ENCODE results near the gene MED26.
"Not testable (repeated sequence)": the region's sequence is repeated elsewhere in the genome, so short reads cannot be mapped to it uniquely, and the experiment has no call there.

Gene MED26

GRCh38 chr19:16576690-16577530 lies 51.1 kb downstream of the MED26 start:
- FAIRE-seq: no peak
- no peak for DNase-seq (ENCODE audit: low spot score)

- DNase-seq (ENCODE audit: low spot score) (no peak), FAIRE-seq (no peak)
These were observed 51.9 kb downstream of the MED26 start for GRCh38 chr19:16575861-16576689.

- no peak for FAIRE-seq
These were observed 52.7 kb downstream of the MED26 start for GRCh38 chr19:16575282-16575681.

GRCh38 chr19:16573925-16574324 lies 54.1 kb downstream of the MED26 start:
- no peak for FAIRE-seq
- DNase-seq (ENCODE audit: low spot score): no peak

More at GRCh38 chr19:16575282-16575681, 52.7 kb downstream of the MED26 start:
- no peak for DNase-seq (ENCODE audit: low spot score)

- FAIRE-seq: no peak
- DNase-seq (ENCODE audit: low spot score): no peak
These were observed 54.7 kb downstream of the MED26 start for GRCh38 chr19:16573296-16573695.

- DNase-seq (ENCODE audit: low spot score): peak; percentile 96
- peak; percentile 82 for FAIRE-seq
These were observed 55.4 kb downstream of the MED26 start, which contains the start of gene SLC35E1 for GRCh38 chr19:16572332-16573211. Gene SLC35E1, minus strand, starts transcription at chr19:16572415. Its CDS starts 51 bp downstream, at chr19:16572364.

GRCh38 chr19:16571822-16572331 lies 56.1 kb downstream of the MED26 start:
- FAIRE-seq: no peak
- peak; percentile 9 for DNase-seq (ENCODE audit: low spot score)

GRCh38 chr19:16571283-16571682 lies 56.7 kb downstream of the MED26 start:
- no peak for DNase-seq (ENCODE audit: low spot score)
- no peak for FAIRE-seq

- DNase-seq (ENCODE audit: low spot score) (no peak), FAIRE-seq (no peak)
These were observed 58.2 kb downstream of the MED26 start for GRCh38 chr19:16569609-16570320.

- FAIRE-seq (no peak), DNase-seq (ENCODE audit: low spot score) (no peak)
These were observed 61.3 kb downstream of the MED26 start for GRCh38 chr19:16566702-16567101.

GRCh38 chr19:16566161-16566560 lies 61.8 kb downstream of the MED26 start:
- no peak for DNase-seq (ENCODE audit: low spot score)
- no peak for FAIRE-seq

GRCh38 chr19:16564842-16565241 lies 63.2 kb downstream of the MED26 start:
- DNase-seq (ENCODE audit: low spot score) (no peak), FAIRE-seq (no peak)

- FAIRE-seq: no peak
- no peak for DNase-seq (ENCODE audit: low spot score)
These were observed 65.4 kb downstream of the MED26 start for GRCh38 chr19:16562608-16563025.

GRCh38 chr19:16561382-16561781 lies 66.6 kb downstream of the MED26 start:
- FAIRE-seq (no peak), DNase-seq (ENCODE audit: low spot score) (no peak)

GRCh38 chr19:16559780-16560276 lies 68.2 kb downstream of the MED26 start:
- DNase-seq (ENCODE audit: low spot score) (no peak), FAIRE-seq (no peak)

GRCh38 chr19:16554776-16555175 lies 73.2 kb downstream of the MED26 start:
- no peak for FAIRE-seq
- no peak for DNase-seq (ENCODE audit: low spot score)

- FAIRE-seq: not testable (repeated sequence)
These were observed 76.1 kb downstream of the MED26 start for GRCh38 chr19:16551902-16552301.

GRCh38 chr19:16548956-16549355 lies 79.0 kb downstream of the MED26 start:
- FAIRE-seq (no peak), DNase-seq (ENCODE audit: low spot score) (no peak)

More at GRCh38 chr19:16551902-16552301, 76.1 kb downstream of the MED26 start:
- DNase-seq (ENCODE audit: low spot score): not testable (repeated sequence)

GRCh38 chr19:16544473-16545231 lies 83.4 kb downstream of the MED26 start:
- FAIRE-seq: no peak
- DNase-seq (ENCODE audit: low spot score): no peak
